ENCODE data around the gene PPP1R14C.

Gene PPP1R14C

DNA sequence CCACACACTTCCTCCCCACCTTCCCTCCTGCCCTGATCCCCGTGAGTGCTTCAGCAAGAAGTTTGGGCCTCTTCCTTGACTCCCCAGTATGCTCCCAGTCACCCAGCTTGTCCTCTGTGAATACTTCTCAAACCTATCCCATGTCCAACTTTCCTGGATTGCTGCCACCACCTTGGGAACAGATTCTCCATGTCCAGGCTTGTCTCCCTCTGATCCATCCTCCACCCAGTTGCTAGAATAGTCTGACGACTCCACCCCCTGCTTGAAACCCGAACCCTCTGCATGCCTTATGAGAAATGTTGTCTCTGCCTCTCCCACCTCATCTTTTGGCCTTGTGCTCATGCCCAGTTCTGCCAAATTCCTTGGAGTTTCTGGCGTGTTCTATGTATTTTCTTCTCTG lies 108.0 kb downstream of the PPP1R14C start:
- Histone ChIP-seq H3K27ac (ENCODE audit: low read depth, low read length, severe bottlenecking) (no peak overlapping the region), H3K4me1 (ENCODE audit: control insufficient read depth, insufficient read depth, low read length, poor library complexity, severe bottlenecking) (peaks cover 8% of the 10 kb centered on the region), H3K9me3 (ENCODE audit: control insufficient read depth, low read length) (no peaks in the 10 kb centered on the region), H3K36me3 (ENCODE audit: control insufficient read depth, insufficient read depth, low read length) (no peaks in the 10 kb centered on the region), H3K4me3 (ENCODE audit: extremely low read depth, insufficient read depth, low read length, poor library complexity, severe bottlenecking) (no peak overlapping the region)
- 75 to 76% methylated on average over 4 of the region's 4 CpGs for WGBS, 2 experiments (ENCODE audit: insufficient coverage in 2 of 2)

DNA sequence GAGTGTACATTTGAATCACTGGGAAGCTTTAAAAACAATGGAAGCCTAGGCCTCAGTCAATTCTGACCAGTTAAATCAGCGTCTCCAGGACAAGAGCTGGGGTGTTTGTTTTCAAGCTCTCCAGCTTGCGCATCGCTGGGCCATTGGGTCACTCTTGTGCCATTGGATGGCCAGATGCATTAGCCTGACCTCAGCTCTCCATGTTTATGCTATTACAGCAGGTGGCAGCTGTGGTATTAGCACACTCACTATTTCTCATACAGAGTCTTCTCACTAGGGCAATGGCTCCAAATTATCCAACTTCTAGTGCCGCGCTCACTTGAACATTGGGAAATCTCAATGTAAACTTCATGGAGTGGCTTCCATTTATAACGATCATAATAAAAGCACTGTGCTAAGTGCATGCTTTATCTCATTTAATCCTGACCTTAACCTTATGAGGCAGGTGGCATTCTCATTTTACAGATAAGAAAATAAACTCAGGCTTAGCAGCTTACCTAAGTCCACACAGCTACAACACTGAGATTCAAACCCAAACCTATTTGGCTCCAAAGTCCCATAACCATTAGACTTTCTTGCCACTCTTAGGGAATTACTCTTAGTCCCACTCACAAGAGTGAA lies 108.8 kb downstream of the PPP1R14C start:
- H3K9me3 ChIP-seq (ENCODE audit: control insufficient read depth, low read length): no peaks in the 10 kb centered on the region
- H3K27ac ChIP-seq (ENCODE audit: low read depth, low read length, severe bottlenecking): no peak overlapping the region
- H3K4me3 ChIP-seq (ENCODE audit: extremely low read depth, insufficient read depth, low read length, poor library complexity, severe bottlenecking): no peak overlapping the region
- WGBS, 2 experiments (ENCODE audit: insufficient coverage in 2 of 2): 93 to 95% methylated on average over 6 of the region's 6 CpGs
- H3K4me1 ChIP-seq (ENCODE audit: control insufficient read depth, insufficient read depth, low read length, poor library complexity, severe bottlenecking): peaks cover 8% of the 10 kb centered on the region
- no peaks in the 10 kb centered on the region for H3K36me3 ChIP-seq (ENCODE audit: control insufficient read depth, insufficient read depth, low read length)

DNA sequence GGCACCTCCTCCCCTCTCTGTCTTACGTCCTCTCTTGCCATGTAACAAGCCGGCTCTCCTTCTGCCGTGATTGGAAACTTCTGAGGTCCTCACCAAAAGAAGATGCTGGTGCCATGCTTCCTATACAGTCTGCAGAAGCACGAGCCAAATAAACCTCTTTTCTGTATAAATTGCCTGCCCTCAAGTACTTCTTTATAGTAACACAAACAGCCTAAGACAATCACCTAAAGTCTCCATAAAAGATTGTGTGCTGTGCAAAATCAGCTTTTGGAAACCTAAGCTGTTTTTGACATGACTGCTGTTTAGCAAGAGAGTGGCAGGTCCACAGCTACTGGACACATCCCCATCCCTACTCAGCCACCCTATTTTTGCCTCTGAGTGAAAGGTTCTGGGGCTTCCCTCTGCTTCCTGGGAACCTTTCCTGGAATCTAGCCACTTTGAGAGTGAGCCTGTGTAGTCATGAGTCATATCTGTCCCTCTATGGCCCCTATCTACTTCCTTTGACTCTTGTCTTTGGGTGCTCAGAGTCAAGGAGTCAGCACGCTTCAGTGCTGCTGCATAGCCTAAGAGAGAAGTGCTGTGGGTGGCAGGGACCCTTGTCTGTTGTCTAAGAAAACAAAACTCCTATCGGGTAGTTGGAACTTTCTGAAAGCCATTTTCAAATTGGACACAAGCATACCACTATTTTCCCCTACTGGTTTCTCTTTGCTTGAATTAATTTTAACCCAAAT lies 110.0 kb downstream of the PPP1R14C start:
- WGBS, 2 experiments (ENCODE audit: insufficient coverage in 2 of 2): 97 to 98% methylated on average over 4 to 5 of the region's 6 CpGs
- Histone ChIP-seq H3K9me3 (ENCODE audit: control insufficient read depth, low read length) (no peaks in the 10 kb centered on the region), H3K4me3 (ENCODE audit: extremely low read depth, insufficient read depth, low read length, poor library complexity, severe bottlenecking) (no peak overlapping the region), H3K4me1 (ENCODE audit: control insufficient read depth, insufficient read depth, low read length, poor library complexity, severe bottlenecking) (peaks cover 8% of the 10 kb centered on the region), H3K27ac (ENCODE audit: low read depth, low read length, severe bottlenecking) (no peak overlapping the region), H3K36me3 (ENCODE audit: control insufficient read depth, insufficient read depth, low read length) (no peaks in the 10 kb centered on the region)

DNA sequence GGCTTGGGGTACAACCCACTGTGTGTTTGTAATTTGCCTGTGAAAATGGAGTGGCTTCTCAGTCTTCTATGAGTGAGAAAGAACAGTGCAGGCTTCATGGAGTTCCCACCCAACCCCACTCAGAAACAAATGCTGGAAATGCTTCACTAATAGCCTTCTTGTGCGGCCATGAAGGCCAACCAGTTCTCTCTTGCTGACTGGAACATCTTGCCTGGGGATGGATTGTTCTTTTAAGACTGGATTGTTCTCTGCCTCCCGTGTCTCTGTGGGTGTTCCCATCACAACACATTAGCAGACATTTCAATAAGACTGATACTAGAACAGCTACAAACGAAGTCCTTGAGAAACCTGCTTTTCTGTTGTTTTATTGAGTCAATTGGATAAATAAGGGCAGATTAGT lies 110.6 kb downstream of the PPP1R14C start:
- Histone ChIP-seq H3K36me3 (ENCODE audit: control insufficient read depth, insufficient read depth, low read length) (no peaks in the 10 kb centered on the region), H3K4me3 (ENCODE audit: extremely low read depth, insufficient read depth, low read length, poor library complexity, severe bottlenecking) (no peak overlapping the region), H3K4me1 (ENCODE audit: control insufficient read depth, insufficient read depth, low read length, poor library complexity, severe bottlenecking) (peaks cover 8% of the 10 kb centered on the region), H3K9me3 (ENCODE audit: control insufficient read depth, low read length) (no peaks in the 10 kb centered on the region), H3K27ac (ENCODE audit: low read depth, low read length, severe bottlenecking) (no peak overlapping the region)
- 80 to 86% methylated on average over 1 of the region's 3 CpGs for WGBS, 2 experiments (ENCODE audit: insufficient coverage in 2 of 2)

DNA sequence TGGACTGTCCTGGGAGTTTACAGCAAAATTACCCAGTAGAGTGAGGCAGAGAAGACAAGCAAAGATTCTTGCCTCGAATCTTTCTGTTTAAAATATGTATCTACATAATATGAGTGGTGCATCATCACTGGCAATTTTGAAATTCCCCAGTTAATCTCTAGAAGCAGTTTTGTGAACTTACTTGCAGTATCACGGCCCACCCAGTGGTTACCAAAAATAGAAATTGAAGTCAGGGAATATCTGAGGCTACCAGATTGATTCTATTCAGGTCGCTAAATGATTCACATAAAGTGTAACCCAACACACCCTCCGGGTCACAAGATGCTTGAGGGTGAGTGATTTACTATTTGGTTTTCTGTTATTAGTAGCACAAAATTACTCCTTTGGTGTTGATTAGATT lies 111.9 kb downstream of the PPP1R14C start:
- H3K36me3 ChIP-seq (ENCODE audit: control insufficient read depth, insufficient read depth, low read length): no peaks in the 10 kb centered on the region
- no peak overlapping the region for H3K4me3 ChIP-seq (ENCODE audit: extremely low read depth, insufficient read depth, low read length, poor library complexity, severe bottlenecking)
- no peak overlapping the region for H3K27ac ChIP-seq (ENCODE audit: low read depth, low read length, severe bottlenecking)
- peaks cover 8% of the 10 kb centered on the region for H3K4me1 ChIP-seq (ENCODE audit: control insufficient read depth, insufficient read depth, low read length, poor library complexity, severe bottlenecking)
- 100% methylated on average over 1 of the region's 4 CpGs; no CpG with 5 or more reads in 1 of the 2 experiments for WGBS, 2 experiments (ENCODE audit: insufficient coverage in 2 of 2)
- no peaks in the 10 kb centered on the region for H3K9me3 ChIP-seq (ENCODE audit: control insufficient read depth, low read length)

DNA sequence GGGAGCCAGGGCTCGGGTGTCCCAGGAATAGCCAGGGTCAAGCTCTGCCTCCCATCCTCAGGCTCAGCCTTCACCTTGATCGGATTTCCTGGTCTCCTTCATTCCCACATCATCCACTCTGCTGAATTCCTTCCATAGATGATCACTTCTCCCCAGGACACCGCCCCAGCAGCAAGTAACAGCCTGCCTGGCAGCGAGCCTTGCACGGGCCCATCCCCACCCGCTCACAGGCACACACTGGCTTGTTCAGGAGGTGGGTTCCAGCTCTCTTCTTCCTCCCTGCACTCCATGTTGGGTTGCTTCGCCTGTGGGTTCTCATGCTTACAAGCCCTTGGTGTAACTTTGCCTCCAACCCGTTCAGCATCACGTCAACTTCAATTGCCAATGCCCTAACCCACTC lies 113.0 kb downstream of the PPP1R14C start:
- WGBS, 2 experiments (ENCODE audit: insufficient coverage in 2 of 2): 86 to 91% methylated on average over 7 to 9 of the region's 9 CpGs
- Histone ChIP-seq H3K4me1 (ENCODE audit: control insufficient read depth, insufficient read depth, low read length, poor library complexity, severe bottlenecking) (peaks cover 4% of the 10 kb centered on the region), H3K27ac (ENCODE audit: low read depth, low read length, severe bottlenecking) (no peak overlapping the region), H3K9me3 (ENCODE audit: control insufficient read depth, low read length) (no peaks in the 10 kb centered on the region), H3K36me3 (ENCODE audit: control insufficient read depth, insufficient read depth, low read length) (no peaks in the 10 kb centered on the region), H3K4me3 (ENCODE audit: extremely low read depth, insufficient read depth, low read length, poor library complexity, severe bottlenecking) (no peak overlapping the region)

DNA sequence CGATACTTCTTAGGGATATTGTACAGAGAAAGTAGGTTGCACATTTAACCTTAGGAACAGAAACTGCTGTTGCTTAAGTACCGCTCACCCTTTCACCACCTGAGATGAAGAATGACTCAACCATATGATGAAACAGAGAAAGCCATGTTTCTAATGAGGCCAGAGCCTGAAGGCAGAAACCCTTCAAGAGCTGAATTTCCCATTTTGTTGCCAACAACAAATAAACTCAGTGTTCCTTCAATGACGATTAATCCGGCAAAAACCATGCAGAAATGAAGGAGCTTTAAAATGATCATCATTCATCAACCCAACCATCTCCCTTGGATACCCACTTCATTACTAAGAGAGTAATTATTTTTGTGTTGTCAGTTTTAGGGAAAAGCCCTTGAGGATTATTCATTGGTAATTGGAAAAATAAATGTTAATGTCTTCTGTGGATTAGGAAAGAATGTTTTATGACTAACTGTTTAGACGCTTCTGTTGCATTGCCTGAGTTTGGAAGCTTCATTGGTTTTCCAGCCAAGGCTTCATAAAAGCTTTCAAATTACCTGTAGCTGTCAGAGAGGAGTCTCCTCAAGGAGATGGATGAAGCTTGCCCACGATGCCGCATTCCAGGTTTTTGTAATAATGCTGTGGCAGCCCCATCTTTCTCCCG lies 113.9 kb downstream of the PPP1R14C start:
- H3K4me1 ChIP-seq (ENCODE audit: control insufficient read depth, insufficient read depth, low read length, poor library complexity, severe bottlenecking): no peaks in the 10 kb centered on the region
- H3K9me3 ChIP-seq (ENCODE audit: control insufficient read depth, low read length): no peaks in the 10 kb centered on the region
- H3K36me3 ChIP-seq (ENCODE audit: control insufficient read depth, insufficient read depth, low read length): no peaks in the 10 kb centered on the region
- no peak overlapping the region for H3K27ac ChIP-seq (ENCODE audit: low read depth, low read length, severe bottlenecking)
- WGBS, 2 experiments (ENCODE audit: insufficient coverage in 2 of 2): 87 to 92% methylated on average over 1 to 5 of the region's 8 CpGs
- H3K4me3 ChIP-seq (ENCODE audit: extremely low read depth, insufficient read depth, low read length, poor library complexity, severe bottlenecking): no peak overlapping the region

DNA sequence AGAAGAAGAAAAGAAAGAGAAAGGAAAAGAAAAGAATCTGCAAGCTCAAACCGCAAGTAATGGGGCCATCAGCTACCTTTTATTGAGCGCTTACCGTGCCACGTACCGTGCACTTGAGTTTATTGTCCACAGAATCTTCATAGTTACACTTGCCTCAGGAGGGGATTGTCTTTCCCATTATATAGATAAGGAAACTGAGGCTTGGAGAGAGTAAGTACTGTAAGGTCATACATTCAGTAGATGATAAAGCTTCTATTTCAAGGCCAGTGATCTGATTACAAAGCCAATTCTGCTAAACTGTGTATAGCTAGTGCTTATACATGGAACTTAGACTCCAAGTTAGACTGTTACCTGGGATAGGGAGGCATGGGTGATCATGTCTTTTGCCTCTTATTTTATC lies 115.5 kb downstream of the PPP1R14C start:
- Histone ChIP-seq H3K9me3 (ENCODE audit: control insufficient read depth, low read length) (no peaks in the 10 kb centered on the region), H3K36me3 (ENCODE audit: control insufficient read depth, insufficient read depth, low read length) (no peaks in the 10 kb centered on the region), H3K27ac (ENCODE audit: low read depth, low read length, severe bottlenecking) (no peak overlapping the region), H3K4me1 (ENCODE audit: control insufficient read depth, insufficient read depth, low read length, poor library complexity, severe bottlenecking) (no peaks in the 10 kb centered on the region), H3K4me3 (ENCODE audit: extremely low read depth, insufficient read depth, low read length, poor library complexity, severe bottlenecking) (no peak overlapping the region)
- 100% methylated on average over 4 of the region's 5 CpGs; no CpG with 5 or more reads in 1 of the 2 experiments for WGBS, 2 experiments (ENCODE audit: insufficient coverage in 2 of 2)

DNA sequence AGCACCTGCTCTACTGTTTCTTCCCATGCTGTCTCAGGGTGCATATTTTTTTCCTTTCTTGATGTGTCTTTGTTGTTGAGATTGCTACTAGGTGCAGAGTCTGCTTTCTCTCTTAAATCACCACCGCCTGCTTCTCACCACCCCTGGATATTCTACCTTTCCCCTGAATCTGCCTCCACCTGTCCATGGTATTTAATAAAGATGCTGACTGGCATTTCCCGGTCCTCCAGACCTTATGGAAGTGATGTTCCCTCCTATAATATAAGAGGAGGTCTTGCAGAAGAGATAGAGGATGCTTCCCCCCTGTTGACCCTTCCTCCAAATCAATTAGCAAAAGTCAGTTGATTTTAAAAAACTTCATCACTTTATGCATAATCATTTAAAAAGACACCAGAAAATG lies 118.1 kb downstream of the PPP1R14C start:
- no peaks in the 10 kb centered on the region for H3K36me3 ChIP-seq (ENCODE audit: control insufficient read depth, insufficient read depth, low read length)
- H3K4me3 ChIP-seq (ENCODE audit: extremely low read depth, insufficient read depth, low read length, poor library complexity, severe bottlenecking): no peak overlapping the region
- no CpG with 5 or more reads among the region's 2 CpGs for whole genome bisulfite sequencing, 2 experiments (ENCODE audit: insufficient coverage in 2 of 2)
- no peaks in the 10 kb centered on the region for H3K9me3 ChIP-seq (ENCODE audit: control insufficient read depth, low read length)
- H3K27ac ChIP-seq (ENCODE audit: low read depth, low read length, severe bottlenecking): no peak overlapping the region
- H3K4me1 ChIP-seq (ENCODE audit: control insufficient read depth, insufficient read depth, low read length, poor library complexity, severe bottlenecking): no peaks in the 10 kb centered on the region

DNA sequence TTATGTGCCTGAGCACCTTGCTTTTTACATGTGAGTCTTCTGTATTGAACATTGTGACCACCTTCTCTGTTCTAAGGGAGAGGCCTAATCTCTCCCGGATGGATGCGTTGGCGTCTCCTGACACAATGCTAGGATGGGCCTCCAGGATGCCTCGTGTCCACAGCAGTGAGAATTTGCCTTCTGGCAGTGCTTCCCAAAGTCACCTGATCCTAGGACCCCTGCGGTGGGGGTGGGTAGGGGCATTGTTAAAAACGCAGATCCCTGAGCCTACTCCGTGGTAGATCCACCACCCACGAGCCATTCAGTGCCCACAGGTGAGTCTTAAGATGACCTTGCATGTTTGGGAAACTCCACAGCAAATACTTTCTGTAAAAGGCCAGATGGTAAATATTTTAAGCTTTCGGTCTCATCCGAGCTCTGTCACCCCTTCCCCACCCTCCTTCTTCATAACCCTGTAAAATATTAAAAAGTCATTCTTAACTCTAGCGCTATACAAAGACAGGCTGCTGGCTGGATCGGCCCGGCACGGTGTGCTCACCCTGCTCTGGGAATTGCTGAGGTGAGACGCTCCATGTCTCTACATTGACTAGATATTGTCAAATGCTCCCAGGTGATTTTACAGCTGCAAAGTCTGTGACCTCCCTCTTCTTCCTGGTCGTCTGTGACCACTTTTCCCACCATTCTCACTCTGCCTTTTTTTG lies 119.3 kb downstream of the PPP1R14C start:
- Histone ChIP-seq H3K9me3 (ENCODE audit: control insufficient read depth, low read length) (no peaks in the 10 kb centered on the region), H3K36me3 (ENCODE audit: control insufficient read depth, insufficient read depth, low read length) (no peaks in the 10 kb centered on the region), H3K4me1 (ENCODE audit: control insufficient read depth, insufficient read depth, low read length, poor library complexity, severe bottlenecking) (no peaks in the 10 kb centered on the region), H3K4me3 (ENCODE audit: extremely low read depth, insufficient read depth, low read length, poor library complexity, severe bottlenecking) (no peak overlapping the region), H3K27ac (ENCODE audit: low read depth, low read length, severe bottlenecking) (no peak overlapping the region)
- 73 to 77% methylated on average over 10 to 15 of the region's 16 CpGs for WGBS, 2 experiments (ENCODE audit: insufficient coverage in 2 of 2)
